Measurements from ENCODE around the gene FAM110C.
"Not testable (repeated sequence)": the region's sequence is repeated elsewhere in the genome, so short reads cannot be mapped to it uniquely, and the experiment has no call there.

The FAM110C gene

DNA sequence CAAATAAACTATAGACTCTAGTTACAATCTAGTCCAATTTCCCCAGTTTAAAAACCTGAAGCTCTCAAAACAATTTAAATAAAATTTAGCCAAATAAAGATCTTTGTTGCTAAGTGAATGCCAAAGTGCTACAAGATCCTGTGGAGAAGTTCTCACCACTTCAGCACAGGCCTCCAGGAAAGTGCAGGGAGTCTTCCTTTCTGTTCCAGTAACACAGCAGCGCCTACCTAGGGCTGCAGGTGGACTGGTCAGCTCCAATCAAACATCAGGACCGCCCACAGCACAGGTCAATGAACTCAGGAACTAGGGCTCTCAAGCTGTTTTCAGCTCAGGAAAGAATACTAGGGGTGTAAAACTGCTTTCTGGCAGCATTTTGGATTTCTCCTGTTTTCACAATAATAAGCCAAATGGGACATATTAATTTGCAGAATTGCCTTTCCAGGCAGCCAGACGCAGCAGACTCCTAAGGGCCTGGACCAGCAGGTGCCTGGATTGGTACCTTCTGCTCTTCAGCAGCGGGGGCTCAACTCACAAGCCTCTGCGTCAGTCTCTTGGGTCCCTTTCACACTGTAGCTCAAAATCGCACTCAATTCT is 1.5 kb downstream of the FAM110C start:
- in situ Hi-C loops (cut with MboI; ENCODE audit: low sequenced_read_pairs), result no loop called here

- in situ Hi-C loops (cut with MboI; ENCODE audit: low sequenced_read_pairs), result no loop called here
Observed at GRCh38 chr2:42788-43187, 3.5 kb downstream of the FAM110C start.

- in situ Hi-C loops (cut with MboI; ENCODE audit: low sequenced_read_pairs), result no loop called here
Observed at GRCh38 chr2:40465-40864, 5.8 kb downstream of the FAM110C start.

DNA sequence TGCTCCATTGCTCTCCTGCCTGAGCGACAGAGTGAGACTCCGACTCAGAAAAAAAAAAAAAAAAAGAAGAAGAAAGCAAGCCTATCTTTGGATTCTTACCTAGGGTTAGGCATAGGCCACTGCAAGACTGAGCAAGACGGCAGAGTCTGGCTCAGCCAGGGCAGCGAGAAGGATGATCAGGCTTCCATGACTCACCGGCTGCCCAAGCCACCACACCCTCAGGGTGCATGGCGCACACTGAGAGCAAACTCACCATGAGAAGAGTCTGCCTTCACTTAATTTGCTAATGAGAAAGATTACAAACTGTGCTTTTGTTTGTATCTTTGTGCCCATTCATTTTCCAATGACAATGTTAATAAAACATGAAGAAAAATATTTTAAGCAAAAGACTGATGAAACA is 8.2 kb downstream of the FAM110C start:
- in situ Hi-C loops (cut with MboI; ENCODE audit: low sequenced_read_pairs), result no loop called here

GRCh38 chr2:36318-36717 is 10.0 kb downstream of the FAM110C start:
- in situ Hi-C loops (cut with MboI; ENCODE audit: low sequenced_read_pairs), result no loop called here

DNA sequence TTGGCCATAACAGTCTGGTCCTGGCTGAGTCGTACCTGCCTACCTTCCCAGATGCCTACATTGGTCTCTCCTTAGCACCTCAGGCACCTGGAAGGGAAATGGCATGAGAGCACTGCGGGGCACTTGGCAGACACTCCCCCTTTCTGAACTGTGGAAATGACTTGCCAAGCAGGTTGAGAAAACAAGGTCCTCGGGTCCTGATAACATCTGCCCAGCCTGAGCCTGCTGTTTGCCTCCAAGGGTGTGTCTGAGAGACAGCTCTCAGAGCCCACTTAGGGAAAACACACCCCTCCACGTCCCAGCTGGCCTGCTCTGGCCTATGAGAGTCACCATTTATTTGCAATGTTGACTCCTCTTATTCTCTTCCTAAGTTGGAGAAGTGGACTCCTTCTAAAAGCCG is 10.5 kb downstream of the FAM110C start:
- in situ Hi-C loops (cut with MboI; ENCODE audit: low sequenced_read_pairs), result no loop called here

DNA sequence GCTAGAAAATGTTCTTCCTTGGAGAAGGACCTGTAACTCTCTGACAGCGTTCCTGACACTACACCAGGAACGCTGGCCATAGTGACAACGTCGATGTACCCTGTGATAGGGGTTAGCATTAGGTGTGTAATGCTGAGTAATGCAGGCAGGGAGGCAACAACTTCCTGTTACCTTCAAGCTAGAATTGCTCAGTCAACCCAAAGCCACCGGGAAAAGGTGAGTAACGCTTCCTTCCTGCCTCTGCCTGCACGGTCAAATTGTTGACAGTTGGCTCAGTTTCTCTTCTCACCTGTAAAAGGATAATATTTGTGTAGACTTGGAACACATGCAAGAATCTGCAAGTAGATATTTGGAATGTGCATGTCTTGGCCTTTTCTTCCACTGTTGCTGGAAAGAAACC is 12.7 kb downstream of the FAM110C start:
- in situ Hi-C loops (cut with MboI; ENCODE audit: low sequenced_read_pairs), result no loop called here

DNA sequence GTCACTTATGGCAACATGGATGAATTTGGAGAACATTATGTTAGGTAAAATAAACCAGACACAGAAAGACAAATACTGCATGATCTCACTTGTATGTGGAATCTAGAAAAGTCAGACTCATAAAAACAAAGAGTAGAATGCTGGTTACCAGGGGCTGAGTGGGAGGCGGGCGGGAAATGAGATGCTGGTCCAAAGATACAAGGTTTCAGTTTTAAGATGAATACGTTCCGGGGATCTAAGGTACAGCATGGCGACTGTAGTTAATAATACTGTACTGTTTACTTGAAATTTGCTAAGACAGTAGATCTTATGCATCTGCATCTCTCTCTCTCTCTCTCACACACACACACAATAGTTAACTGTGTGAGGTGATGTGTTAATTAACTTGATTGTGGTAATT is 14.2 kb downstream of the FAM110C start:
- in situ Hi-C loops (cut with MboI; ENCODE audit: low sequenced_read_pairs), result no loop called here

DNA sequence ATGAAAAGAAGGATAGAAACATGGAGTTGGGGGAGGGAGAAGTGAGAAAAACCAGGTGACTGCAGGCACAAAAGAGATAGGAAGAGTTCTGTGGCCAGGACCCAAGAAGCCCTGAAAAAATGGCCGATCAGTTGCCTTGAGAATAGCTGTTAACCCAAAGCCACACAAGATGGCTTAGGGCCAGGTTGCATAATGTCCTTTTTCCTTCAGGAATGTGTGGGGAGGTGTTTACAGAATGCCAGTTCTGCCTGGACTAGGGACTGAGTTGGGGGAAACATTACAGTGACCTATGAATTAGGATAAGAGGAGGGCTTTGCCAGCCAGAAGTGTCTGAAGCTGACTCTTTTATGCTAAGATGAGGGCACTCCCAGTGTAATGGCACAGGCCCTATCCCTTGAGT is 17.1 kb downstream of the FAM110C start:
- in situ Hi-C loops (cut with MboI; ENCODE audit: low sequenced_read_pairs), result no loop called here

GRCh38 chr2:28406-28975 is 17.8 kb downstream of the FAM110C start:
- in situ Hi-C loops (cut with MboI; ENCODE audit: low sequenced_read_pairs), result no loop called here

- in situ Hi-C loops (cut with MboI; ENCODE audit: low sequenced_read_pairs), result no loop called here
Observed at GRCh38 chr2:26891-27290, 19.4 kb downstream of the FAM110C start.

- in situ Hi-C loops (cut with MboI; ENCODE audit: low sequenced_read_pairs), result no loop called here
Observed at GRCh38 chr2:25543-25942, 20.8 kb downstream of the FAM110C start.

GRCh38 chr2:24591-24990 is 21.7 kb downstream of the FAM110C start:
- in situ Hi-C loops (cut with MboI; ENCODE audit: low sequenced_read_pairs), result not testable (repeated sequence)

DNA sequence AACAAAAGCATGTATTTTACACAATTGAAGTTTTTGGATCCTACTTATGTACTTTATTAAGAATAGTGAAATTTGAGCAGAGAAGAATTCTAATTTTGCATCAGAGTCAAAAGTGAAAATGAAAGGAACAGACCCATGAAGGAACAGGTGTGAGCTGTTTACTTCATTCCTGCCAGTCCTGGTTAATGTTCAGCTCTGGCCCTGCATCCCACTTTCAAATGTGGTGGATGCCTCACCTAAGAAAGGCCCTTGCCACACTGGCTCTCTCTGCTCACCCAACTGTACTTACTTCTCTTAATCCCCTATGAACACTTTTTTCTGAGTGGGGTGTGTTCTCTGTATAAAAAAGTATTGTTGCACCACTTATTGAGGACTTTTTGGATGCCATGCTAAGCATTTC is 22.2 kb downstream of the FAM110C start:
- in situ Hi-C loops (cut with MboI; ENCODE audit: low sequenced_read_pairs), result no loop called here

DNA sequence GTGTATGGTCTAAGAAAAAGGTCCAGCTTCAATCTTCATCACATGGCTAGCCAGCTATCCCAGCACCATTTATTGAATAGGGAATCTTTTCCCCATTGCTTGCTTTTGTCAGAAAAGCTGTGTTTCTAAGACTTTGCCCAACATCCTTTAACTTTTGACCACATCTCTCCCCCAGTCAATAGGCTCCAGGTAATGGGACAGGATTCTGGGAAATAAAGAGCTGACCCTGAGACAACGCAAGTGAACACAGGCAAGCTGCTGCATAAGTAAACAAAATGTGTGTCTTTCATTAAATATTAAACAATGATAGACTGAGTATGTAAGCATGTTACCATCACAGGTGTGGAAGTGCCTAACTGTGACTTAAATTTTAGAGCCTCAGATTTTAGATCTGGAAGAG is 23.0 kb downstream of the FAM110C start:
- in situ Hi-C loops (cut with MboI; ENCODE audit: low sequenced_read_pairs), result no loop called here

DNA sequence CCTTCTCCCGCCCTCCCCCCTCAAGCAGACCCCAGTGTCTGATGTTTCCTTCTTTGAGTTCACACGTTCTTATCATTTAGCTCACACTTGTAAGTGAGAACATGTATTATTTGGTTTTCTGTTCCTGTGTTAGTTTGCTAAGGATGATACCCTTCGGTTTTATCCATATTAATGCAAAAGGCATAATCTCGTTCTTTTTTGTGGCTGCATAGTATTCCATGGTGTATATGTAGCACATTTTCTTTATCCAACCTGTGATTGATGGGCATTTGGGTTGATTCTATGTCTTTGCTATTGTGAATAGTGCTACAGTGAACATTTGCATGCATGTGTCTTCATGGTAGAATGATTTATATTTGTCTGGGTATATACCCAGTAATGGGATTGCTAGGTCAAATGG is 24.1 kb downstream of the FAM110C start:
- in situ Hi-C loops (cut with MboI; ENCODE audit: low sequenced_read_pairs), result not testable (repeated sequence)

- in situ Hi-C loops (cut with MboI; ENCODE audit: low sequenced_read_pairs), result not testable (repeated sequence)
Observed at GRCh38 chr2:20259-20658, 26.0 kb downstream of the FAM110C start.

GRCh38 chr2:19505-19904 is 26.8 kb downstream of the FAM110C start:
- in situ Hi-C loops (cut with MboI; ENCODE audit: low sequenced_read_pairs), result no loop called here

DNA sequence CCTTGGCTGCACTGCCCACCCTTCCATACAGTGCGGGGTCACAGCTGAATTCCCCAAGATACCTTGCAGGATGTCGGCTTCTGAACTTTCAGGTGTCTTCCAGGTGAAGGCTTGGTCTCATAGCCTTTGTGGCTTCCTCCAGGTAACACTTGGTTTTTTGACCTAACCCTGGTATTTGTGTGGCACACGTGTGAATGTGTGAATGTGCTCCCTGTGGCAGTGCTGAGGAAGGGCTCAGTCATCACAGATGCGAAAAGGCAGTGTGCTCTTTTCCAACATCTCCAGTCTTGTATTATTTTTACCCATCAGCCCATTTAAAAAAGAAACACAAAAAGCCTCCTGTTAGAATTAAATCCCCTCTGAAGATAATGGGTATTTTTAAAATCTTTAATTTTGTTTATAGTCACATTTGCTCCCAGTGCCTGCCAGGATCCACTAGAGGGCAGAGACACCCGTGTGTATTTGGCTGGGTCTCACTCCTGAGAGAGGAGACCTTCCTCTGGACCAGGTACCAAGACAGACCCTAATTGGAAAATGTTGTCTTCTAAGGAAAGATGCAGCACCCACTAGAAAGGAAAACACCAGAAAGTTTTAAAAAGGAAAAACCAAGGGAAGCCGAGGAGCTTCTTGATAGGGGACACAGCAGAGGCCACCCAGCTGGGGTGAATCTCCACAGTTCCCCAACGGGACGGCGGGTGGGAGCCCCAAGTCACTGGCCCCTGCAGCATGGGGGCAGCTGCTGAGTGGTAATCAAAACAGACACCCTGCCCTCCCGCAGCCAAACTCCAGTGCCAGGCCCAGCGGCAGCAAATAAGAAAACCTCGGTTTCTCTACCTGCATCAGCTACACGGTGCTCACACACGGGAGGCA is 27.7 kb downstream of the FAM110C start:
- in situ Hi-C loops (cut with MboI; ENCODE audit: low sequenced_read_pairs), result no loop called here

DNA sequence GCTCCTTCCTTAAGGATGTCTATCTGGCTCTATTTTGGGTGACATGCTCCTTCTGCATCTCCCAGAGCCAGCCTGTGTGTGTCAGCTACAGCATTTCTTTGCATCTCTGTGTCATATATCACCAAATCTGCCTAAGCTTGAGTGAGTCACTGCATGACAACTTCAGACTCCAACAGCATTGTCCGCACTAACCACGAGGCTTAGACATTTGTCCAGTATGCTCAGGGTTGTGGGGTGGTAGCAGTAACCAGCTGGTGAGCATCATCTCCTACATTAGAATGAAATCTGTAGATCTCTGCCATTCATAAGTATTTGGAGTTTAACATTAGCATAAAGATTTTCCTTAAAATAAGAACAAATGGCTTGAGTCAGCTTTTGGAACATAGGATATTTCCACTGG is 30.4 kb downstream of the FAM110C start:
- in situ Hi-C loops (cut with MboI; ENCODE audit: low sequenced_read_pairs), result not testable (repeated sequence)

- in situ Hi-C loops (cut with MboI; ENCODE audit: low sequenced_read_pairs), result no loop called here
Observed at GRCh38 chr2:11248-11941, 34.9 kb downstream of the FAM110C start.

Data from HL-60/S4 (cell line).